Activated naive CD4-positive, alpha-beta T cell treated with anti-CD3 and anti-CD28 coated beads, Interleukin-2, amount 50 U/mL, for 24 hours (primary cell): ENCODE measurements around the gene FOXA1.

Experiments used
- H3K27ac Mint-ChIP-seq: one replicate; pipeline ENCODE4 v1.8.0; 2021; ENCODE audit warnings: mild to moderate bottlenecking, mixed read lengths
- H3K27me3 Mint-ChIP-seq: one replicate; pipeline ENCODE4 v1.8.0; 2021; ENCODE audit warnings: mixed read lengths
- H3K36me3 Mint-ChIP-seq: one replicate; pipeline ENCODE4 v1.8.0; 2021; ENCODE audit warnings: mixed read lengths
- H3K4me1 Mint-ChIP-seq: one replicate; pipeline ENCODE4 v1.8.0; 2021; ENCODE audit warnings: mixed read lengths
- H3K4me3 Mint-ChIP-seq: one replicate; pipeline ENCODE4 v1.8.0; 2021; ENCODE audit warnings: mild to moderate bottlenecking, mixed read lengths
- H3K9me3 Mint-ChIP-seq: one replicate; pipeline ENCODE4 v1.8.0; 2021; ENCODE audit warnings: mixed read lengths

Gene FOXA1

GRCh38 chr14:37596790-37597472 lies 1.9 kb upstream of the FOXA1 start:
- Mint-ChIP-seq H3K27ac (no peak overlapping the region), H3K9me3 (peaks cover 4% of the 10 kb centered on the region), H3K27me3 (peaks cover 65% of the 10 kb centered on the region), H3K4me3 (no peak overlapping the region), H3K4me1 (peaks cover 29% of the 10 kb centered on the region), H3K36me3 (peaks cover 7% of the 10 kb centered on the region)

GRCh38 chr14:37595809-37596621 lies 966 bp upstream of the FOXA1 start:
- H3K27ac Mint-ChIP-seq, result peak overlapping the region; percentile 87
- peak overlapping the region; percentile 93 for H3K4me3 Mint-ChIP-seq
- H3K9me3 Mint-ChIP-seq, result peaks cover 8% of the 10 kb centered on the region
- peaks cover 65% of the 10 kb centered on the region for H3K27me3 Mint-ChIP-seq
- H3K4me1 Mint-ChIP-seq, result peaks cover 29% of the 10 kb centered on the region
- H3K36me3 Mint-ChIP-seq, result peaks cover 10% of the 10 kb centered on the region

GRCh38 chr14:37594238-37594970 lies 645 bp downstream of the FOXA1 start:
- peak overlapping the region; percentile 73 for H3K4me3 Mint-ChIP-seq
- H3K36me3 Mint-ChIP-seq, result peaks cover 13% of the 10 kb centered on the region
- peak overlapping the region; percentile 79 for H3K27ac Mint-ChIP-seq
- peaks cover 25% of the 10 kb centered on the region for H3K4me1 Mint-ChIP-seq
- H3K27me3 Mint-ChIP-seq, result peaks cover 67% of the 10 kb centered on the region
- peaks cover 12% of the 10 kb centered on the region for H3K9me3 Mint-ChIP-seq

GRCh38 chr14:37593511-37594237 lies 1.4 kb downstream of the FOXA1 start:
- H3K4me1 Mint-ChIP-seq, result peaks cover 18% of the 10 kb centered on the region
- H3K36me3 Mint-ChIP-seq, result peaks cover 13% of the 10 kb centered on the region
- H3K9me3 Mint-ChIP-seq, result peaks cover 12% of the 10 kb centered on the region
- H3K27me3 Mint-ChIP-seq, result peaks cover 66% of the 10 kb centered on the region
- peak overlapping the region; percentile 73 for H3K4me3 Mint-ChIP-seq
- peak overlapping the region; percentile 79 for H3K27ac Mint-ChIP-seq

- H3K36me3 Mint-ChIP-seq, result peaks cover 13% of the 10 kb centered on the region
- peaks cover 12% of the 10 kb centered on the region for H3K9me3 Mint-ChIP-seq
- no peak overlapping the region for H3K4me3 Mint-ChIP-seq
- no peak overlapping the region for H3K27ac Mint-ChIP-seq
- H3K27me3 Mint-ChIP-seq, result peaks cover 65% of the 10 kb centered on the region
- peaks cover 17% of the 10 kb centered on the region for H3K4me1 Mint-ChIP-seq
Measured at GRCh38 chr14:37592482-37593408, 2.3 kb downstream of the FOXA1 start.

GRCh38 chr14:37591941-37592481 lies 3.0 kb downstream of the FOXA1 start:
- Mint-ChIP-seq H3K4me3 (no peak overlapping the region), H3K36me3 (peaks cover 11% of the 10 kb centered on the region)

GRCh38 chr14:37591311-37591940 lies 3.6 kb downstream of the FOXA1 start:
- Mint-ChIP-seq H3K36me3 (peaks cover 11% of the 10 kb centered on the region), H3K4me3 (no peak overlapping the region), H3K4me1 (peaks cover 14% of the 10 kb centered on the region)

More at GRCh38 chr14:37591941-37592481, 3.0 kb downstream of the FOXA1 start:
- Mint-ChIP-seq H3K27ac (no peak overlapping the region), H3K9me3 (peaks cover 12% of the 10 kb centered on the region), H3K4me1 (peaks cover 17% of the 10 kb centered on the region), H3K27me3 (peaks cover 67% of the 10 kb centered on the region)

GRCh38 chr14:37590428-37591139 lies 4.5 kb downstream of the FOXA1 start:
- Mint-ChIP-seq H3K4me3 (no peak overlapping the region), H3K36me3 (peaks cover 10% of the 10 kb centered on the region), H3K9me3 (peaks cover 12% of the 10 kb centered on the region), H3K27me3 (peaks cover 66% of the 10 kb centered on the region), H3K4me1 (peaks cover 6% of the 10 kb centered on the region), H3K27ac (no peak overlapping the region)

More at GRCh38 chr14:37591311-37591940, 3.6 kb downstream of the FOXA1 start:
- H3K27ac Mint-ChIP-seq, result peak overlapping the region; percentile 89
- H3K27me3 Mint-ChIP-seq, result peaks cover 64% of the 10 kb centered on the region
- H3K9me3 Mint-ChIP-seq, result peaks cover 12% of the 10 kb centered on the region

GRCh38 chr14:37589715-37590427 lies 5.2 kb downstream of the FOXA1 start:
- peaks cover 69% of the 10 kb centered on the region for H3K27me3 Mint-ChIP-seq
- H3K36me3 Mint-ChIP-seq, result peaks cover 10% of the 10 kb centered on the region
- H3K9me3 Mint-ChIP-seq, result peaks cover 12% of the 10 kb centered on the region
- no peak overlapping the region for H3K4me3 Mint-ChIP-seq
- H3K4me1 Mint-ChIP-seq, result peaks cover 5% of the 10 kb centered on the region
- no peak overlapping the region for H3K27ac Mint-ChIP-seq

GRCh38 chr14:37588956-37589714 lies 5.9 kb downstream of the FOXA1 start:
- Mint-ChIP-seq H3K27me3 (peaks cover 68% of the 10 kb centered on the region), H3K27ac (no peak overlapping the region), H3K9me3 (peaks cover 10% of the 10 kb centered on the region), H3K36me3 (peaks cover 8% of the 10 kb centered on the region), H3K4me3 (no peak overlapping the region), H3K4me1 (peaks cover 2% of the 10 kb centered on the region)

- Mint-ChIP-seq H3K27ac (no peak overlapping the region), H3K36me3 (peaks cover 6% of the 10 kb centered on the region), H3K4me1 (no peaks in the 10 kb centered on the region), H3K9me3 (peaks cover 8% of the 10 kb centered on the region), H3K27me3 (peaks cover 62% of the 10 kb centered on the region), H3K4me3 (no peak overlapping the region)
Measured at GRCh38 chr14:37588667-37588955, 6.4 kb downstream of the FOXA1 start.

GRCh38 chr14:37587881-37588666 lies 7.0 kb downstream of the FOXA1 start:
- no peaks in the 10 kb centered on the region for H3K4me1 Mint-ChIP-seq
- no peak overlapping the region for H3K27ac Mint-ChIP-seq

More at GRCh38 chr14:37587881-37588666, 7.0 kb downstream of the FOXA1 start:
- Mint-ChIP-seq H3K4me3 (no peak overlapping the region), H3K9me3 (peaks cover 8% of the 10 kb centered on the region), H3K36me3 (peaks cover 6% of the 10 kb centered on the region), H3K27me3 (peaks cover 57% of the 10 kb centered on the region)
